Parathyroid adenoma (tissue), 2 donors: ENCODE measurements around the gene ZNF507.

Experiments used
- H2AFZ ChIP-seq: fragments of 300-600 bp; sonication (generic); one replicate; pipeline ENCODE4 v1.7.0; 2017; ENCODE audit warnings: antibody characterized with exemption, mild to moderate bottlenecking
- H3K27ac ChIP-seq: fragments of 300-600 bp; sonication (generic); one replicate; pipeline ENCODE4 v1.7.0; 2017
- H3K27me3 ChIP-seq: fragments of 300-600 bp; sonication (generic); one replicate; pipeline ENCODE4 v1.7.0; 2017; ENCODE audit warnings: low read length; ENCODE audit not compliant: control insufficient read depth, insufficient read depth
- H3K36me3 ChIP-seq: fragments of 300-600 bp; sonication (generic); one replicate; pipeline ENCODE4 v1.7.0; 2017; ENCODE audit warnings: low read length; ENCODE audit not compliant: control insufficient read depth, insufficient read depth
- H3K4me1 ChIP-seq: fragments of 300-600 bp; sonication (generic); one replicate; pipeline ENCODE4 v1.7.0; 2017; ENCODE audit warnings: control low read depth
- H3K4me2 ChIP-seq: fragments of 300-600 bp; sonication (generic); one replicate; pipeline ENCODE4 v1.7.0; 2017; ENCODE audit warnings: low read length
- H3K4me3 ChIP-seq: fragments of 300-600 bp; sonication (generic); one replicate; pipeline ENCODE4 v1.7.0; 2017; ENCODE audit warnings: low read depth, low read length
- H3K79me2 ChIP-seq: fragments of 300-600 bp; sonication (generic); one replicate; pipeline ENCODE4 v1.7.0; 2017; ENCODE audit warnings: control low read depth
- H3K9ac ChIP-seq: fragments of 300-600 bp; sonication (generic); one replicate; pipeline ENCODE4 v1.7.0; 2017; ENCODE audit warnings: mild to moderate bottlenecking
- H3K9me3 ChIP-seq: fragments of 300-600 bp; sonication (generic); one replicate; pipeline ENCODE4 v1.7.0; 2017; ENCODE audit warnings: low read length; ENCODE audit not compliant: control insufficient read depth
- CTCF ChIP-seq: fragments of 300-600 bp; sonication (generic); IDR thresholded peaks from one replicate; pipeline ENCODE4 v1.7.0; 2017; ENCODE audit warnings: antibody characterized with exemption, mild to moderate bottlenecking
- donor health status: primary hyperparathyroidism.

The ZNF507 gene

GRCh38 chr19:32387701-32388392 lies 42.4 kb downstream of the ZNF507 start:
- H3K9me3 ChIP-seq = no peaks in the 10 kb centered on the region
- no peaks in the 10 kb centered on the region for H3K79me2 ChIP-seq
- H3K27ac ChIP-seq = no peak overlapping the region
- no peak overlapping the region for H3K4me2 ChIP-seq
- H2AFZ ChIP-seq = no peak overlapping the region
- TF ChIP-seq CTCF = no peak
- no peak overlapping the region for H3K4me3 ChIP-seq
- H3K27me3 ChIP-seq = no peaks in the 10 kb centered on the region
- no peaks in the 10 kb centered on the region for H3K4me1 ChIP-seq
- no peak overlapping the region for H3K9ac ChIP-seq
- no peaks in the 10 kb centered on the region for H3K36me3 ChIP-seq

- H3K9me3 ChIP-seq = no peaks in the 10 kb centered on the region
- no peaks in the 10 kb centered on the region for H3K27me3 ChIP-seq
- no peak overlapping the region for H2AFZ ChIP-seq
- H3K9ac ChIP-seq = no peak overlapping the region
- no peak overlapping the region for H3K4me3 ChIP-seq
- H3K4me1 ChIP-seq = no peaks in the 10 kb centered on the region
- no peak for TF ChIP-seq CTCF
- no peaks in the 10 kb centered on the region for H3K79me2 ChIP-seq
- H3K27ac ChIP-seq = no peak overlapping the region
- no peaks in the 10 kb centered on the region for H3K36me3 ChIP-seq
- no peak overlapping the region for H3K4me2 ChIP-seq
Observed at GRCh38 chr19:32388393-32388855, 43.0 kb downstream of the ZNF507 start.

GRCh38 chr19:32392901-32393300 lies 47.5 kb downstream of the ZNF507 start:
- Histone ChIP-seq H3K9me3 (no peaks in the 10 kb centered on the region), H3K4me1 (no peaks in the 10 kb centered on the region), H3K9ac (no peak overlapping the region), H3K27me3 (no peaks in the 10 kb centered on the region), H3K27ac (no peak overlapping the region), H3K79me2 (no peaks in the 10 kb centered on the region), H3K36me3 (no peaks in the 10 kb centered on the region), H3K4me3 (no peak overlapping the region), H2AFZ (no peak overlapping the region), H3K4me2 (no peak overlapping the region)
- TF ChIP-seq CTCF = no peak

- TF ChIP-seq CTCF = no peak
- no peaks in the 10 kb centered on the region for H3K4me1 ChIP-seq
- H3K9me3 ChIP-seq = no peaks in the 10 kb centered on the region
Observed at GRCh38 chr19:32396046-32396652, 50.7 kb downstream of the ZNF507 start.

GRCh38 chr19:32397671-32398101 lies 52.3 kb downstream of the ZNF507 start:
- no peaks in the 10 kb centered on the region for H3K9me3 ChIP-seq
- no peak overlapping the region for H3K4me2 ChIP-seq
- H3K4me1 ChIP-seq = no peaks in the 10 kb centered on the region
- TF ChIP-seq CTCF = no peak
- no peaks in the 10 kb centered on the region for H3K36me3 ChIP-seq
- H3K27ac ChIP-seq = no peak overlapping the region
- no peak overlapping the region for H3K9ac ChIP-seq
- H3K27me3 ChIP-seq = no peaks in the 10 kb centered on the region
- H3K4me3 ChIP-seq = no peak overlapping the region
- no peak overlapping the region for H2AFZ ChIP-seq
- H3K79me2 ChIP-seq = no peaks in the 10 kb centered on the region

More at GRCh38 chr19:32396046-32396652, 50.7 kb downstream of the ZNF507 start:
- Histone ChIP-seq H2AFZ (no peak overlapping the region), H3K4me3 (no peak overlapping the region), H3K79me2 (no peaks in the 10 kb centered on the region), H3K27ac (no peak overlapping the region), H3K9ac (no peak overlapping the region), H3K4me2 (no peak overlapping the region), H3K36me3 (no peaks in the 10 kb centered on the region), H3K27me3 (no peaks in the 10 kb centered on the region)
